GM12878 (cell line): Measurements from ENCODE around the gene CRYBG3. TPM values are rescaled to one million over a fixed set of nuclear protein-coding genes. Genes with fewer than 3 reads are reported as not detected.

ENCODE experiments used
- ESRRA ChIP-seq: IDR thresholded peaks from 2 replicates; pipeline ENCODE4 v1.6.1; 2012; ENCODE audit warnings: mild to moderate bottlenecking, low read length, improper control_type of control experiment
- FOXM1 ChIP-seq: IDR thresholded peaks from 2 replicates; pipeline ENCODE4 v1.6.1; 2012; ENCODE audit warnings: low read depth, mild to moderate bottlenecking, inconsistent platforms, low read length, moderate library complexity
- YY1 ChIP-seq: IDR thresholded peaks from 2 replicates; pipeline ENCODE4 v1.6.1; 2011; ENCODE audit warnings: low read depth, mild to moderate bottlenecking, low read length
- polyA plus RNA-seq, 11 experiments: library from polyadenylated mRNA; depleted of rRNA in 4 of 11; unstranded in 6 of 11; stranded (reverse) in 5 of 11; fragments of >200 nt; fragmentation: Nextera tagmentation in 4 of 11; fragmentation: Illumina TruSeq in 1 of 11; extraction: Ambion mirVana in 4 of 11; extraction: Trizol in 1 of 11; gene quantifications; 1 replicate in 1 of 11; 2 replicates in 10 of 11; pipeline versions ENCODE4 v1.2.1 to v1.2.3, GENCODE V29; 2011 to 2016; ENCODE audit warnings: inconsistent platforms in 2 of 11, missing spikeins in 2 of 11, low read depth in 1 of 11
- total RNA-seq, 4 experiments: library from RNA; depleted of rRNA in 3 of 4; stranded (reverse); fragments of >200 nt in 3 of 4; fragmentation: Illumina TruSeq in 1 of 4; extraction: Trizol in 1 of 4; gene quantifications; 2 replicates each; pipeline versions ENCODE4 v1.2.1 to v1.2.3, GENCODE V29; 2013 to 2021
- TF ChIP-seq, protein P1 (sequence below): fragments of 450-650 bp; IDR thresholded peaks from 2 replicates; pipeline ENCODE4 v1.6.1; 2017; ENCODE audit warnings: mild to moderate bottlenecking, moderate library complexity
- TF ChIP-seq, protein P2 (sequence below): fragments of 450-650 bp; IDR thresholded peaks from 2 replicates; pipeline ENCODE4 v1.6.1; 2017; ENCODE audit warnings: antibody characterized with exemption, mild to moderate bottlenecking, moderate library complexity

The CRYBG3 gene
- total and polyA plus RNA-seq, 10 of the 15 experiments (the other 5 are each of a cell fraction or from before 2014, with no cell fraction given): 0.11 to 5.4 (median 1.6) TPM

DNA sequence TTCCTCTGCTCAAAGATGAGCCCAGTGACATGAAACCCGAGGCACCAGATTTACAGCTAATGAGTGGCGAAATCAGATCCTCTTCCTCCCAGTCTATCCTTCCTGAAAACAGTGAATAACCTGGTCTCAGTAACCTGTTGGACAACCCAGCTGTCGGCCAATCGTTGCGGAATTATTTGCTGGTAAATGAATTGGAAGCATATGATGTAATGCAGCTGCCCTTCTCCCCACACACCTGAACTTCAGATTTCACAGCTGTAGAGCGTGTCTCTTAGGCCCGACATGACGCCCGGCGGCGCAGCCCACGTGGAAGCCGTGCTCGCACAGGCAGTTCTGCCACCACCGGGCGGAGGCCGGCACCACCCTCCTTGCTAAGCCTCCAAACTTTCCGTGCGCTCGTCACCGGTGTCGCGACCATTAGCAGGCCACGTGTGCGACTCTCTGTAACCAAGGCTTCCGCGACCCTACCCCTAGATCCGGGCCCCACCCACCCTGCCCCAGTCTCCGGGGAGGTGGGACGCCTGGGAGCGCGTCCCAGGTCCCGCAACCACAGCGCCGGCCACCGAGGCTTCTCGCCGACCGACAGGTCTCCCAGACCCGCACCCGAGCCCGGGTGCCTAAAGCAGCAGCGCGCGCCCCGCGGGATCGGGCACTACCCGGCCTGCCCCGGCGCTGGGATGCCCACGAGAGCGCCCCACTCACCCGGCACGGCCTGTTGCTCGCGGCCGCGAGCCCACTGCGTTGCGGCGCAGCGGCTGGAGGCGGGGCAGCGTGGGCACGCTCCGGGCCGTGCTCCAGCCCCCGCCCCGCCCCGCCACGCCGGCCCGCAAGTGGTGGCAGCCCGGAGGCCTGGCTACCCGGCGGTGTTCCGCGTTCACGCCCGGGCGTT, 150.1 kb downstream of the CRYBG3 start, which contains the start of gene RIOX2 (continued):
- TF ChIP-seq YY1 (peak; percentile 52; the same call in 1 of the 2 replicates), FOXM1 (no peak), ESRRA (no peak)
- TF ChIP-seq, protein P1, sequence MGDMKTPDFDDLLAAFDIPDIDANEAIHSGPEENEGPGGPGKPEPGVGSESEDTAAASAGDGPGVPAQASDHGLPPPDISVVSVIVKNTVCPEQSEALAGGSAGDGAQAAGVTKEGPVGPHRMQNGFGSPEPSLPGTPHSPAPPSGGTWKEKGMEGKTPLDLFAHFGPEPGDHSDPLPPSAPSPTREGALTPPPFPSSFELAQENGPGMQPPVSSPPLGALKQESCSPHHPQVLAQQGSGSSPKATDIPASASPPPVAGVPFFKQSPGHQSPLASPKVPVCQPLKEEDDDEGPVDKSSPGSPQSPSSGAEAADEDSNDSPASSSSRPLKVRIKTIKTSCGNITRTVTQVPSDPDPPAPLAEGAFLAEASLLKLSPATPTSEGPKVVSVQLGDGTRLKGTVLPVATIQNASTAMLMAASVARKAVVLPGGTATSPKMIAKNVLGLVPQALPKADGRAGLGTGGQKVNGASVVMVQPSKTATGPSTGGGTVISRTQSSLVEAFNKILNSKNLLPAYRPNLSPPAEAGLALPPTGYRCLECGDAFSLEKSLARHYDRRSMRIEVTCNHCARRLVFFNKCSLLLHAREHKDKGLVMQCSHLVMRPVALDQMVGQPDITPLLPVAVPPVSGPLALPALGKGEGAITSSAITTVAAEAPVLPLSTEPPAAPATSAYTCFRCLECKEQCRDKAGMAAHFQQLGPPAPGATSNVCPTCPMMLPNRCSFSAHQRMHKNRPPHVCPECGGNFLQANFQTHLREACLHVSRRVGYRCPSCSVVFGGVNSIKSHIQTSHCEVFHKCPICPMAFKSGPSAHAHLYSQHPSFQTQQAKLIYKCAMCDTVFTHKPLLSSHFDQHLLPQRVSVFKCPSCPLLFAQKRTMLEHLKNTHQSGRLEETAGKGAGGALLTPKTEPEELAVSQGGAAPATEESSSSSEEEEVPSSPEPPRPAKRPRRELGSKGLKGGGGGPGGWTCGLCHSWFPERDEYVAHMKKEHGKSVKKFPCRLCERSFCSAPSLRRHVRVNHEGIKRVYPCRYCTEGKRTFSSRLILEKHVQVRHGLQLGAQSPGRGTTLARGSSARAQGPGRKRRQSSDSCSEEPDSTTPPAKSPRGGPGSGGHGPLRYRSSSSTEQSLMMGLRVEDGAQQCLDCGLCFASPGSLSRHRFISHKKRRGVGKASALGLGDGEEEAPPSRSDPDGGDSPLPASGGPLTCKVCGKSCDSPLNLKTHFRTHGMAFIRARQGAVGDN: peak; percentile 57
- TF ChIP-seq, protein P2, sequence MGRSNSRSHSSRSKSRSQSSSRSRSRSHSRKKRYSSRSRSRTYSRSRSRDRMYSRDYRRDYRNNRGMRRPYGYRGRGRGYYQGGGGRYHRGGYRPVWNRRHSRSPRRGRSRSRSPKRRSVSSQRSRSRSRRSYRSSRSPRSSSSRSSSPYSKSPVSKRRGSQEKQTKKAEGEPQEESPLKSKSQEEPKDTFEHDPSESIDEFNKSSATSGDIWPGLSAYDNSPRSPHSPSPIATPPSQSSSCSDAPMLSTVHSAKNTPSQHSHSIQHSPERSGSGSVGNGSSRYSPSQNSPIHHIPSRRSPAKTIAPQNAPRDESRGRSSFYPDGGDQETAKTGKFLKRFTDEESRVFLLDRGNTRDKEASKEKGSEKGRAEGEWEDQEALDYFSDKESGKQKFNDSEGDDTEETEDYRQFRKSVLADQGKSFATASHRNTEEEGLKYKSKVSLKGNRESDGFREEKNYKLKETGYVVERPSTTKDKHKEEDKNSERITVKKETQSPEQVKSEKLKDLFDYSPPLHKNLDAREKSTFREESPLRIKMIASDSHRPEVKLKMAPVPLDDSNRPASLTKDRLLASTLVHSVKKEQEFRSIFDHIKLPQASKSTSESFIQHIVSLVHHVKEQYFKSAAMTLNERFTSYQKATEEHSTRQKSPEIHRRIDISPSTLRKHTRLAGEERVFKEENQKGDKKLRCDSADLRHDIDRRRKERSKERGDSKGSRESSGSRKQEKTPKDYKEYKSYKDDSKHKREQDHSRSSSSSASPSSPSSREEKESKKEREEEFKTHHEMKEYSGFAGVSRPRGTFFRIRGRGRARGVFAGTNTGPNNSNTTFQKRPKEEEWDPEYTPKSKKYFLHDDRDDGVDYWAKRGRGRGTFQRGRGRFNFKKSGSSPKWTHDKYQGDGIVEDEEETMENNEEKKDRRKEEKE: 0 out of 2 replicates have a peak, but pooled peaks have one; percentile 35
- TF ChIP-seq, all 136 proteins: peak for 38
